GM23248 (cell line): Measurements from ENCODE around the gene OLFM1.
"Not testable (repeated sequence)": the region's sequence is repeated elsewhere in the genome, so short reads cannot be mapped to it uniquely, and the experiment has no call there.

Experiments used
- EZH2 ChIP-seq: fragments of 200-600 bp; sonication (generic); IDR thresholded peaks from 2 replicates; pipeline ENCODE4 v1.6.1; 2018; ENCODE audit warnings: antibody characterized with exemption, mild to moderate bottlenecking; ENCODE audit not compliant: insufficient read depth, poor library complexity, severe bottlenecking
- EZH2phosphoT487 ChIP-seq: fragments of 200-600 bp; sonication (generic); IDR thresholded peaks from 2 replicates; pipeline ENCODE4 v1.6.1; 2018; ENCODE audit warnings: antibody characterized with exemption, moderate library complexity, mild to moderate bottlenecking, low read depth; ENCODE audit not compliant: insufficient read depth

- TF ChIP-seq EZH2, EZH2phosphoT487: not testable (repeated sequence)
Measured at GRCh38 chr9:135149901-135150300, 62.4 kb downstream of the OLFM1 start.
